ENCODE data around the gene PRKCD. TPM values are rescaled to one million over a fixed set of nuclear protein-coding genes. Genes with fewer than 3 reads are reported as not detected.

PRKCD gene
- total RNA-seq, 4 donors from 2014 or later: 27.9 to 31.3 (median 29.3) TPM

- peaks cover 9% of the 10 kb centered on the region for H3K4me1 ChIP-seq
- H3K4me3 ChIP-seq: no peak overlapping the region
- WGBS: 73% methylated on average over 10 of the region's 11 CpGs
- TF ChIP-seq CTCF (IDR thresholded peaks at IDR 0.05): no peak
- no peak for TF ChIP-seq POLR2AphosphoS5 (IDR thresholded peaks at IDR 0.05)
- no peak for TF ChIP-seq POLR2A (IDR thresholded peaks at IDR 0.05)
- no peak for TF ChIP-seq EP300 (IDR thresholded peaks at IDR 0.05)
- no peaks in the 10 kb centered on the region for H3K27me3 ChIP-seq
- H3K27ac ChIP-seq: no peak overlapping the region
- DNase-seq (ENCODE audit: low spot score in 2 of 2): no peak
- no peaks in the 10 kb centered on the region for H3K36me3 ChIP-seq
- H3K9me3 ChIP-seq: no peaks in the 10 kb centered on the region
Observed at GRCh38 chr3:53144862-53145712, 15.9 kb upstream of the PRKCD start.

- H3K27me3 ChIP-seq: no peaks in the 10 kb centered on the region
- no peak for DNase-seq (ENCODE audit: low spot score in 2 of 2)
- WGBS: 76% methylated on average over 3 of the region's 3 CpGs
- TF ChIP-seq CTCF (IDR thresholded peaks at IDR 0.05) (no peak), EP300 (IDR thresholded peaks at IDR 0.05) (no peak), POLR2AphosphoS5 (IDR thresholded peaks at IDR 0.05) (no peak), POLR2A (IDR thresholded peaks at IDR 0.05) (no peak)
- H3K36me3 ChIP-seq: no peaks in the 10 kb centered on the region
- H3K9me3 ChIP-seq: no peaks in the 10 kb centered on the region
- H3K4me1 ChIP-seq: peaks cover 15% of the 10 kb centered on the region
- no peak overlapping the region for H3K4me3 ChIP-seq
- no peak overlapping the region for H3K27ac ChIP-seq
Observed at GRCh38 chr3:53145713-53146080, 15.3 kb upstream of the PRKCD start.

- no peak for TF ChIP-seq EP300 (IDR thresholded peaks at IDR 0.05)
- TF ChIP-seq CTCF (IDR thresholded peaks at IDR 0.05): no peak
- no peak for TF ChIP-seq POLR2A (IDR thresholded peaks at IDR 0.05)
- no peak for TF ChIP-seq POLR2AphosphoS5 (IDR thresholded peaks at IDR 0.05)
- Histone ChIP-seq H3K27ac (no peak overlapping the region), H3K4me3 (no peak overlapping the region), H3K4me1 (peaks cover 17% of the 10 kb centered on the region), H3K36me3 (no peaks in the 10 kb centered on the region), H3K9me3 (no peaks in the 10 kb centered on the region), H3K27me3 (no peaks in the 10 kb centered on the region)
- DNase-seq (ENCODE audit: low spot score in 2 of 2): no peak
- WGBS: 85% methylated on average over 5 of the region's 7 CpGs
Observed at GRCh38 chr3:53146319-53146891, 14.6 kb upstream of the PRKCD start.

- Histone ChIP-seq H3K36me3 (no peaks in the 10 kb centered on the region), H3K4me3 (no peak overlapping the region), H3K27me3 (no peaks in the 10 kb centered on the region), H3K4me1 (peaks cover 17% of the 10 kb centered on the region), H3K9me3 (no peaks in the 10 kb centered on the region), H3K27ac (no peak overlapping the region)
- 80% methylated on average over 7 of the region's 11 CpGs for WGBS
- no peak for TF ChIP-seq EP300 (IDR thresholded peaks at IDR 0.05)
- no peak for TF ChIP-seq POLR2AphosphoS5 (IDR thresholded peaks at IDR 0.05)
- TF ChIP-seq CTCF (IDR thresholded peaks at IDR 0.05): no peak
- no peak for DNase-seq (ENCODE audit: low spot score in 2 of 2)
Observed at GRCh38 chr3:53147151-53147902, 13.7 kb upstream of the PRKCD start.

GRCh38 chr3:53147903-53148400 lies 13.1 kb upstream of the PRKCD start:
- no peak for DNase-seq (ENCODE audit: low spot score in 2 of 2)
- H3K4me3 ChIP-seq: no peak overlapping the region
- peaks cover 17% of the 10 kb centered on the region for H3K4me1 ChIP-seq
- no peak for TF ChIP-seq CTCF (IDR thresholded peaks at IDR 0.05)
- H3K9me3 ChIP-seq: no peaks in the 10 kb centered on the region
- no CpG with 5 or more reads among the region's 2 CpGs for WGBS
- H3K27me3 ChIP-seq: no peaks in the 10 kb centered on the region
- H3K36me3 ChIP-seq: no peaks in the 10 kb centered on the region
- no peak overlapping the region for H3K27ac ChIP-seq
